IMR-90 (cell line): ENCODE measurements around the gene CCDC194. TPM values are rescaled to one million over a fixed set of nuclear protein-coding genes. Genes with fewer than 3 reads are reported as not detected.

Experiments used
- ATAC-seq: fragments of 200-7000 bp; cut with Tn5 transposase; 2 replicates; pipeline ENCODE4 v1.9.1; 2020; ENCODE audit warnings: low read depth, mild to moderate bottlenecking, moderate library complexity
- BruUV-seq: library from RNA; stranded (reverse); fragments of 400-500 nt; replicated peaks from 2 replicates; lab custom pipeline; 2021; lab: Mats Ljungman, UMichigan
- CTCF ChIA-PET: fragments of 300-600 bp; formaldehyde crosslinking; extraction: SDS; loops from one replicate; lab custom pipeline; 2021; ENCODE audit warnings: antibody characterized with exemption; lab: Yijun Ruan, JAX
- POLR2A ChIA-PET: fragments of 300-600 bp; sonication (Branson Sonifier 250); formaldehyde crosslinking; loops from one replicate; lab custom pipeline; 2022; ENCODE audit warnings: antibody characterized with exemption; ENCODE audit not compliant: unreplicated experiment; lab: Charles Lee
- DNase-seq: peaks from one replicate; pipeline ENCODE4 v3.0.0; 2013
- H2AFZ ChIP-seq: replicated peaks from 2 replicates; pipeline ENCODE3; 2013; ENCODE audit warnings: low read length, mild to moderate bottlenecking; ENCODE audit not compliant: poor library complexity
- H2AK5ac ChIP-seq: 2 replicates; pipeline ENCODE4 v1.6.1; 2013; ENCODE audit warnings: low read depth, low read length, inconsistent platforms
- H2AK9ac ChIP-seq: replicated peaks from 2 replicates; pipeline ENCODE3; 2013; ENCODE audit warnings: mild to moderate bottlenecking, low read depth, low read length, moderate library complexity; ENCODE audit not compliant: poor library complexity
- H2BK120ac ChIP-seq: 2 replicates; pipeline ENCODE4 v1.6.1; 2013; ENCODE audit warnings: low read depth, low read length, inconsistent platforms
- H2BK15ac ChIP-seq: 3 replicates; pipeline ENCODE4 v1.6.1; 2013; ENCODE audit warnings: low read depth, low read length, inconsistent platforms
- H2BK20ac ChIP-seq: 2 replicates; pipeline ENCODE4 v1.6.1; 2013; ENCODE audit warnings: low read depth, mild to moderate bottlenecking, inconsistent platforms, low read length, moderate library complexity
- H2BK5ac ChIP-seq: 2 replicates; pipeline ENCODE4 v1.6.1; 2013; ENCODE audit warnings: mild to moderate bottlenecking, low read depth, low read length, inconsistent platforms; ENCODE audit not compliant: poor library complexity, severe bottlenecking
- H3K14ac ChIP-seq: replicated peaks from 2 replicates; pipeline ENCODE4 v1.6.1; 2013; ENCODE audit warnings: low read depth, low read length, inconsistent platforms
- H3K18ac ChIP-seq: 2 replicates; pipeline ENCODE4 v1.6.1; 2013; ENCODE audit warnings: low read depth, low read length, control low read depth
- H3K23ac ChIP-seq: 2 replicates; pipeline ENCODE4 v1.6.1; 2013; ENCODE audit warnings: low read depth, low read length, inconsistent platforms
- H3K27ac ChIP-seq: 2 replicates; pipeline ENCODE4 v1.5.1; 2013; ENCODE audit warnings: mild to moderate bottlenecking, control low read depth, low read length; ENCODE audit not compliant: insufficient read depth
- H3K27me3 ChIP-seq: 2 replicates; pipeline ENCODE4 v1.6.1; 2013; ENCODE audit warnings: low read length; ENCODE audit not compliant: control insufficient read depth, insufficient read depth
- H3K36me3 ChIP-seq: 2 replicates; pipeline ENCODE4 v1.6.1; 2013; ENCODE audit warnings: low read length, mixed read lengths; ENCODE audit not compliant: control insufficient read depth, insufficient read depth
- H3K4ac ChIP-seq: 2 replicates; pipeline ENCODE4 v1.6.1; 2013; ENCODE audit warnings: low read depth, low read length, inconsistent platforms
- H3K4me1 ChIP-seq: 2 replicates; pipeline ENCODE4 v1.6.1; 2013; ENCODE audit warnings: low read length, mixed read lengths; ENCODE audit not compliant: control insufficient read depth, insufficient read depth
- H3K4me2 ChIP-seq: 2 replicates; pipeline ENCODE4 v1.6.1; 2013; ENCODE audit warnings: low read depth, mild to moderate bottlenecking, control low read depth, low read length, moderate library complexity
- H3K4me3 ChIP-seq: 2 replicates; pipeline ENCODE4 v1.5.1; 2013; ENCODE audit warnings: low read depth, mild to moderate bottlenecking, control low read depth, low read length, moderate library complexity; ENCODE audit not compliant: insufficient read depth
- H3K56ac ChIP-seq: 2 replicates; pipeline ENCODE4 v1.6.1; 2013; ENCODE audit warnings: low read length, inconsistent platforms; ENCODE audit not compliant: insufficient read depth; ENCODE audit errors: extremely low read depth
- H3K79me1 ChIP-seq, 2 experiments: 2 replicates each; pipeline ENCODE4 v1.6.1; 2013; ENCODE audit warnings: low read length in 2 of 2, inconsistent platforms in 1 of 2, low read depth in 1 of 2
- H3K9ac ChIP-seq: 2 replicates; pipeline ENCODE4 v1.6.1; 2013; ENCODE audit warnings: low read depth, low read length, control low read depth
- H3K9me1 ChIP-seq: 2 replicates; pipeline ENCODE4 v1.6.1; 2013; ENCODE audit warnings: low read length, inconsistent platforms; ENCODE audit not compliant: insufficient read depth
- H3K9me3 ChIP-seq: 2 replicates; pipeline ENCODE4 v1.6.1; 2013; ENCODE audit warnings: low read length; ENCODE audit not compliant: control insufficient read depth, insufficient read depth
- H4K20me1 ChIP-seq: 2 replicates; pipeline ENCODE4 v1.6.1; 2013; ENCODE audit warnings: low read length, inconsistent platforms; ENCODE audit not compliant: insufficient read depth
- H4K5ac ChIP-seq: 2 replicates; pipeline ENCODE4 v1.6.1; 2013; ENCODE audit warnings: mild to moderate bottlenecking, low read depth, low read length, control low read depth
- H4K8ac ChIP-seq, 2 experiments: 2 replicates each; pipeline ENCODE4 v1.6.1; 2013; ENCODE audit warnings: low read depth in 2 of 2, low read length in 2 of 2, control low read depth in 1 of 2, inconsistent platforms in 1 of 2
- H4K91ac ChIP-seq: 2 replicates; pipeline ENCODE4 v1.6.1; 2013; ENCODE audit warnings: low read depth, low read length, inconsistent platforms; ENCODE audit not compliant: insufficient read depth
- MAFK ChIP-seq: IDR thresholded peaks from 2 replicates; pipeline ENCODE4 v1.6.1; 2012; ENCODE audit warnings: low read depth, low read length, improper control_type of control experiment
- RCOR1 ChIP-seq: IDR thresholded peaks from 2 replicates; pipeline ENCODE4 v1.6.1; 2012; ENCODE audit warnings: mild to moderate bottlenecking, low read length, improper control_type of control experiment; ENCODE audit not compliant: insufficient replicate concordance
- SMC3 ChIP-seq: fragments of 150-350 bp; IDR thresholded peaks from 2 replicates; pipeline ENCODE4 v1.6.1; 2016; ENCODE audit warnings: low read depth, mild to moderate bottlenecking, antibody characterized with exemption, low read length, moderate library complexity
- WGBS, 2 experiments: methylation state at CpG; one replicate each; pipeline versions ENCODE4 v1.1.5 to v1.1.7; 2013; ENCODE audit warnings: missing lambda C conversion rate in 2 of 2; ENCODE audit not compliant: insufficient read length in 1 of 2; ENCODE audit errors: extremely low coverage in 2 of 2; 5-methylcytosine and 5-hydroxymethylcytosine counted together
- dilution Hi-C: fragments of 300-500 bp; cut with HindIII; formaldehyde crosslinking; loops from one replicate; pipeline ENCODE4 v1.14.3; 2018; ENCODE audit warnings: low sequenced_read_pairs; ENCODE audit not compliant: unreplicated experiment
- in situ Hi-C: fragments of 300-500 bp; cut with MboI; formaldehyde crosslinking; loops from 3 replicates; pipeline ENCODE4 v1.14.3; 2019; ENCODE audit warnings: low sequenced_read_pairs, inconsistent platforms, mixed read lengths
- intact Hi-C: fragments of 100-400 bp; cut with micrococcal nuclease; formaldehyde crosslinking; loops from 2 replicates; pipeline ENCODE4 v1.10.0; 2022
- polyA plus RNA-seq, 3 experiments: library from polyadenylated mRNA; depleted of rRNA; stranded (reverse); fragments of >200 nt; gene quantifications; 2 replicates each; pipeline ENCODE4 v1.2.3, GENCODE V29; 2012; ENCODE audit warnings: low replicate concordance in 1 of 3
- total RNA-seq: library from RNA; depleted of rRNA; stranded (reverse); fragments of >200 nt; gene quantifications from 2 replicates; pipeline ENCODE4 v1.2.3, GENCODE V29; 2012
- TF ChIP-seq, protein P1 (sequence below): fragments of 150-350 bp; IDR thresholded peaks from 2 replicates; pipeline ENCODE4 v1.6.1; 2017; ENCODE audit warnings: mild to moderate bottlenecking, antibody characterized with exemption, low read length, low read depth
- TF ChIP-seq, protein P2 (sequence below): fragments of 150-350 bp; IDR thresholded peaks from 2 replicates; pipeline ENCODE4 v1.6.1; 2016; ENCODE audit warnings: low read depth, mild to moderate bottlenecking, low read length, moderate library complexity, borderline replicate concordance

CCDC194 gene
- total and polyA plus RNA-seq, 2 of the 4 experiments (the other 2 are of a cell fraction): not detected

DNA sequence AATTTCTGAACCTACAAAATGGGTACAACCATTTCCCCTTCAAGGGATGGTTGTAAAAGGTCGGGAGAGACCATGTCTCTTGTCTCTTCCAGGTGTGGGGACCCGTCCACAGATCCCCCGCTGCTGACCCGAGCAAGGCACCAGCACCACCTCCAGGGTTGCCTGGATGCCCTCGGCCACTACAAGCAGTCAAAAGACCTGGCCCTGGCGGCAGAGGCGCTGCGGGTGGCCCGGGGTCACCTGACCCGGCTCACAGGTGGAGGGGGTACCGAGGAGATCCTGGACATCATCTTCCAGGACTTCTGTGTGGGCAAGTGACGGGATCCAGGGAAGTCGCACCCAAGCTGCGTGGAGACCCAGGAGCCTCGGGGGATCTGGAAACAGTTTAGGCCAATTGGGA, 52.6 kb downstream of the CCDC194 start:
- H3K36me3 ChIP-seq: peaks cover 5% of the 10 kb centered on the region; the same call in 1 of the 2 replicates
- no peak overlapping the region for H2BK15ac ChIP-seq
- CTCF ChIA-PET: no interaction called here
- no peak overlapping the region for H2AK5ac ChIP-seq
- H3K4me2 ChIP-seq: no peak overlapping the region
- TSS peak; percentile 64 for BruUV-seq
- H3K23ac ChIP-seq: no peak overlapping the region
- no peak for DNase-seq
- no peak overlapping the region for H2AK9ac ChIP-seq
- POLR2A ChIA-PET: no interaction called here
- H3K27ac ChIP-seq: no peak overlapping the region
- no peak overlapping the region for H4K5ac ChIP-seq
- ATAC-seq: no peak
- no peak overlapping the region for H3K56ac ChIP-seq
- H4K91ac ChIP-seq: no peak overlapping the region
- no peak overlapping the region for H2BK5ac ChIP-seq
- H3K27me3 ChIP-seq: no peaks in the 10 kb centered on the region
- H3K9me3 ChIP-seq: no peaks in the 10 kb centered on the region
- H3K4me1 ChIP-seq: peaks cover 4% of the 10 kb centered on the region
- no peak overlapping the region for H2AFZ ChIP-seq
- H3K14ac ChIP-seq: no peak overlapping the region
- TF ChIP-seq, protein P1, sequence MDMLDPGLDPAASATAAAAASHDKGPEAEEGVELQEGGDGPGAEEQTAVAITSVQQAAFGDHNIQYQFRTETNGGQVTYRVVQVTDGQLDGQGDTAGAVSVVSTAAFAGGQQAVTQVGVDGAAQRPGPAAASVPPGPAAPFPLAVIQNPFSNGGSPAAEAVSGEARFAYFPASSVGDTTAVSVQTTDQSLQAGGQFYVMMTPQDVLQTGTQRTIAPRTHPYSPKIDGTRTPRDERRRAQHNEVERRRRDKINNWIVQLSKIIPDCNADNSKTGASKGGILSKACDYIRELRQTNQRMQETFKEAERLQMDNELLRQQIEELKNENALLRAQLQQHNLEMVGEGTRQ: no peak
- TF ChIP-seq SMC3 (no peak), MAFK (no peak), RCOR1 (no peak)
- TF ChIP-seq, protein P2, sequence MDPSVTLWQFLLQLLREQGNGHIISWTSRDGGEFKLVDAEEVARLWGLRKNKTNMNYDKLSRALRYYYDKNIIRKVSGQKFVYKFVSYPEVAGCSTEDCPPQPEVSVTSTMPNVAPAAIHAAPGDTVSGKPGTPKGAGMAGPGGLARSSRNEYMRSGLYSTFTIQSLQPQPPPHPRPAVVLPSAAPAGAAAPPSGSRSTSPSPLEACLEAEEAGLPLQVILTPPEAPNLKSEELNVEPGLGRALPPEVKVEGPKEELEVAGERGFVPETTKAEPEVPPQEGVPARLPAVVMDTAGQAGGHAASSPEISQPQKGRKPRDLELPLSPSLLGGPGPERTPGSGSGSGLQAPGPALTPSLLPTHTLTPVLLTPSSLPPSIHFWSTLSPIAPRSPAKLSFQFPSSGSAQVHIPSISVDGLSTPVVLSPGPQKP: no peak
- no peak overlapping the region for H4K8ac ChIP-seq
- no peaks in the 10 kb centered on the region for H3K9me1 ChIP-seq
- H3K18ac ChIP-seq: no peak overlapping the region
- H3K9ac ChIP-seq: no peak overlapping the region
- dilution Hi-C loops (no loop called here), in situ Hi-C loops (no loop called here), intact Hi-C loops (no loop called here)
- peaks cover 7 to 15% of the 10 kb centered on the region in 2 experiments; a peak in 3 of 4 replicates for H3K79me1 ChIP-seq
- no peak overlapping the region for H2BK120ac ChIP-seq
- H3K4me3 ChIP-seq: no peak overlapping the region
- H2BK20ac ChIP-seq: no peak overlapping the region
- 93% methylated on average over 11 of the region's 15 CpGs; no CpG with 5 or more reads in 1 of the 2 experiments for WGBS, 2 experiments
- H3K4ac ChIP-seq: no peak overlapping the region
- H4K20me1 ChIP-seq: no peaks in the 10 kb centered on the region
